HG02571 (cell line): Measurements from ENCODE around the gene ATP6V0E2.
"Not testable (repeated sequence)": the region's sequence is repeated elsewhere in the genome, so short reads cannot be mapped to it uniquely, and the experiment has no call there.

Experiments
- ATAC-seq: cut with Tn5 transposase; IDR thresholded peaks from one replicate; pipeline ENCODE4 v1.9.1; 2021; ENCODE audit warnings: mild to moderate bottlenecking, moderate library complexity; ENCODE audit not compliant: unreplicated experiment

Gene ATP6V0E2

DNA sequence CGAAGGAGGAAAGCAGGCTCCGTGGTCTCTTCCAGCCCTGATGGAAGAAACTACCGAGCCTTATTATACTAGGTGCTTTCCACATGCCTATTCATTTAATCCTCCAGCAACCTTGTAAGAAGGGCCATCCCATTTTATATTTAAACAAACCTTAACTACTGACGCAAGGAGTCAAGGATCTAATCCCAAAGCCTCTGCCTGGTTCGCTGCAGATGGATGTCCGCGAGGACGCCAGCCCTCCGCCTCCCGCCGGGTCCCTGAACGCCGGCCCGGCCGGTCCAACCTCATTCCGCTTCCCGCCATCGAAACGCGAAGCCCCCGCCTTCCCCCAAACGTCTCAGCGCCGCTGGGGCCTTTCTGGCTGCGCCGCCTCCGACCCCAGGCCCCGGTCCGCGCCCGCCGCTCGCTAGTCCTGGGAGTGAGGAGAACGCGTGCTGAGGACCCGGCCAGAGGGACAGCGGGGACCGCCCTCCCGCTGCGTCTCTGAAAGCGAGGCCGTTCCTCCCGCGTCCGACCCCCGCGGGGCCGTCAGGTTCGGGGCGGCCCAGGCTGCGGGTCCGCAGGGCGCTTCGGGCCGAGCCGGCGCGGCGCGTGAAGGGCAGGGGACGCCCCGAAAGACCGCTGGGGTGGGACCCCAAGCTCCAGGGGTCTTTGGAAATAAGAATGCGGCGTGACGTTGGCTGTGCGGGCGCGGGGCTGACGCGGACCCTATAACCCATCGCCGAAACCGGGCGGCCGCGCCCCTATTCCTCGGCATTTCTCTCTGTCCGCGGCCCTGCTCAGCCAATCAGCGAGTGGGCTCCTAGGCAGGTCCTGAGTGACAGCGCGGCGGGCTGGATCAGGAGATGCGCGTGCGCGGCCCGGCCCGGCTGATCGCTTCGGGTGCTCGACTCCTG, at the start of gene ATP6V0E2:
Gene ATP6V0E2 (plus strand): TSS at position 896 of the 896 bp plus-strand sequence. CDS start 97 bp downstream, outside the sequence.
- peak; percentile 92 for ATAC-seq

DNA sequence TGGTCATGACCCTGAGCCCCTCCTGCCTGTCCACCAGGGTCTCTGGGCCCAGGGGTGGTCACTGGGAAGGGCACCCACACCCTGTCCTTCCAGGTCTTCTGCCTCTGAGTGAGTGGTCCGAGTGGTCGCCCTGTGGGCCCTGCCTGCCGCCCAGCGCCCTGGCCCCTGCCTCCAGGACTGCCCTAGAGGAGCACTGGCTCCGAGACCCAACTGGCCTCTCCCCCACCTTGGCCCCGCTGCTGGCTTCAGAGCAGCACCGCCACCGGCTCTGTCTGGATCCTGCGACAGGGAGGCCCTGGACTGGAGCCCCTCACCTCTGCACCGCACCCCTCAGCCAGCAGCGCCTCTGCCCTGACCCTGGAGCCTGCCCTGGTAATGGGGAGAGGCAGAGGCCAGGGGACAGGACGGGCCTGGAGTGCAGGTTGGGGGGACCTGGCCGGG, 49.4 kb upstream of the ATP6V0E2 start:
- no peak for ATAC-seq

DNA sequence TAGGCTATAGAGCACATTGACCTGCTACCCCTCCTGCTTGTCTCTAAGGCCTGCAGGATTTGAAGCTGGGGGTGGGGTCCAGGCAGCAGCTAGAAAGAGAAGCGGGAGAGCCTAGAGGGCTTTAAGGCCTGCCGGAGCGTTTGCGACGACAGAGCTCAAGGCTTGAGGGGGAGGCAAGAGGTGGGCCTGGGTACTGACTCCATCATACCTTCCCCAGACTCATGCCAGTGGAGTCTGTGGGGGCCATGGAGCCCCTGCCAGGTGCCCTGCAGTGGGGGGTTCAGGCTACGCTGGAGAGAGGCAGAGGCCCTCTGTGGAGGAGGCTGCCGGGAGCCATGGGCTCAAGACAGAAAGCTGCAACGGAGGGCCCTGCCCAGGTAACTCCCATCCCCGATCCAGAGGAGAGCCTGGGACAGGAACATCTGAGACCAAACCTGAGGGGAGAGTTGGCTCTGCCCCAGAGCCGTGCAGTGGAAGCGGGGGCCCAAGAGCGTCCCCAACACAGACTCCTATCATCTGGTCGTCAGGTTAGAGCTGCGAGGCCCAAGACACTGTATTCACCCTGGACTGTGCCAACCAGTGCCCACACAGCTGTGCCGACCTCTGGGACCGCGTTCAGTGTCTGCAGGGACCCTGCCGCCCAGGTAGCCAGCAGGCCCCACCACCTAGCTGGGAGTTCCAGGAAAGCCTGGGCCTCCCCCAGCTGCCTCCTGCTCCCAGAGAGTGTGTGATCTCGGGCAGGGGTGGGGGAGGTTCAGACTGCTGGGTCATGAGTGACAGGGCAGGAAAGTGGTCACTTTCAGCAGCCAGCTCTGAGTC, 48.8 kb upstream of the ATP6V0E2 start:
- ATAC-seq = no peak

DNA sequence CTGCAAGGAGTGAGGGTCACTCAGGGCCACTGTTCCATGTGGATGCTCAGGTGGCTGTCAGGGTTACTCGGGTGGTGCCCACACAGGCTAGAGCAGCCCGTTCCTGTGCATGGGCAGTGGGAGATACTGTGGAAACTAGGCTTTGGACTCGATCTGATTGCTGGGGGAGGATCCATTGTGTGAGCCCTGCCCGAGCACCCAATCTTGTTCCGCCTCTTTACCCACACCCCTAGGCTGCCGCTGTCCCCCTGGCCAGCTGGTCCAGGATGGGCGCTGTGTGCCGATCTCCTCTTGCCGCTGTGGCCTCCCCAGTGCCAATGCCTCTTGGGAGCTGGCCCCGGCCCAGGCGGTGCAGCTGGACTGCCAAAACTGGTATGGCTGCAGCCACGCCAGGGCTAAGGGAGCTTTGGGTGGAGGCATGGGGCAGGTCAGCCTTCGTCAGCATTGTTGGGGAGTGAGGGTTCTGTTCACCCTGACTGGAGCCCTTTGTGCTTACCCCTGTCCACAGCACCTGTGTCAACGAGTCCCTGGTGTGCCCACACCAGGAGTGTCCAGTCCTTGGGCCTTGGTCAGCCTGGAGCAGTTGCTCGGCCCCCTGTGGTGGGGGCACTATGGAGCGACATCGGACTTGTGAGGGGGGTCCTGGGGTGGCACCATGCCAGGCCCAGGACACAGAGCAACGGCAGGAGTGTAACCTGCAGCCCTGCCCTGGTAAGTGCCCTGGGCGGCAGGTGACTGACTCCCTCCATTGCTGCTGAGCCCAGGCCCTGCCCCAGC, 48.0 kb upstream of the ATP6V0E2 start:
- no peak for ATAC-seq

DNA sequence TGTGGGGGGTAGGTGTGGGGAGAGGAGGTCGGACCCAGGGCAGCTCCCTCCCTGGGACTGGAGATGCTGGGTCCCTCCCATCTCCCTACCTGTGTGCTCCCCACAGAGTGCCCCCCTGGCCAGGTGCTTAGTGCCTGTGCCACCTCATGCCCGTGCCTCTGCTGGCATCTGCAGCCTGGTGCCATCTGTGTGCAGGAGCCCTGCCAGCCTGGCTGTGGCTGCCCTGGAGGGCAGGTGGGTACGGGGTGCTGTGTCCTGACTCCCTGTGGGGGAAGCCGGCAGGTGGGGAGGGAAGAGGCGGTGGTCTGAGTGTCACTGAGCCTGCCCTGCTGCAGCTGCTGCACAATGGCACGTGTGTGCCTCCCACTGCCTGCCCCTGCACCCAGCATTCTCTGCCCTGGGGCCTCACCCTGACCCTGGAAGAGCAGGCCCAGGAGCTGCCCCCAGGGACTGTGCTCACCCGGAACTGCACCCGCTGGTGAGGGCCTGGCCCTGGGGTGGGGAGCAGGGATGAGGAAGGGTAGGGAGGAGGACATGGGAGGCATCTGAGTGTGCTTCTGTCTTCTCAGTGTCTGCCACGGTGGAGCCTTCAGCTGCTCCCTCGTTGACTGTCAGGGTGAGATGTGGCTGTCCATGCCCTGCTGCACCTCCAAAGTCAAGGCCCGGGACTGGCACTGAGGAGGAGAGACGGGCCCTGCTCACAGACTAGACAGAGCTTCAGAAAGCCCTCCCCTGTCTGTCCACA, 47.3 kb upstream of the ATP6V0E2 start:
- no peak for ATAC-seq

DNA sequence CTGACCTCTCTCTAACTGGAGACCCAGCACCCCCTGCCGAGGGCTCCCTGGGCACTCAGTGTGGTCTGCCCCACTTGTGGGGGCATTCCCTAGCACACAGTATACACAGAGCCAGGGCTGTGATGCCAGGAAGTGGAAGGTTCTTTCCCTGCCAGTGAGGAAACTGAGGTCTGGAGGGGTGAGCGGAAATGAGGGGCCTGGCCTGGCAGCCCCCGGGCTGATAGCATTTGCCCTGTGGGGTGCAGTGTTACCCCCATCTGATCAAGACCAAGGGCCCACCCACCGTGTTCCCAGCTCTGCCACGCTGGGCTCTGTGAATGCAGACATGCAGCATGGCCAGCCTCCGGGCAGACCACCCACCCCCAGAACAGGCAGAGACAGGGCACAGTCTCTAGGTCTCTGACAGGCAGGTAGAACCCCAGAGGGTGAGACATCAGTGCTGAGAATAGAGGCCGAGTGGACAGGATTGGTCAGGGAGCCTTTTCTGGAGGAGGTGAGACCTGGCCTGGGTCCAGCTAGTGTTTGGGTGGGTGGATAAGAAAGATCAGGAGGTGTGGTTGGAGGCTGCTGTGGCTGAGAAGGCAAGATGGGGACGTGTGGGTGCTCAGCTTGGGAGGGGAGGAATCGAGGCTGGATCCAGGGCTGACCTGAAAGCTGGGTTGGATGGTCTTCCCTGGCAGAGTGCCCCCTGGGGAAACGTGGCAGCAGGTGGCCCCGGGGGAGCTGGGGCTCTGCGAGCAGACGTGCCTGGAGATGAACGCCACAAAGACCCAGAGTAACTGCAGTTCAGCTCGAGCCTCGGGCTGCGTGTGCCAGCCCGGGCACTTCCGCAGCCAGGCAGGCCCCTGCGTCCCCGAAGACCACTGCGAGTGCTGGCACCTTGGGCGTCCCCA, 46.4 kb upstream of the ATP6V0E2 start:
- ATAC-seq = no peak

DNA sequence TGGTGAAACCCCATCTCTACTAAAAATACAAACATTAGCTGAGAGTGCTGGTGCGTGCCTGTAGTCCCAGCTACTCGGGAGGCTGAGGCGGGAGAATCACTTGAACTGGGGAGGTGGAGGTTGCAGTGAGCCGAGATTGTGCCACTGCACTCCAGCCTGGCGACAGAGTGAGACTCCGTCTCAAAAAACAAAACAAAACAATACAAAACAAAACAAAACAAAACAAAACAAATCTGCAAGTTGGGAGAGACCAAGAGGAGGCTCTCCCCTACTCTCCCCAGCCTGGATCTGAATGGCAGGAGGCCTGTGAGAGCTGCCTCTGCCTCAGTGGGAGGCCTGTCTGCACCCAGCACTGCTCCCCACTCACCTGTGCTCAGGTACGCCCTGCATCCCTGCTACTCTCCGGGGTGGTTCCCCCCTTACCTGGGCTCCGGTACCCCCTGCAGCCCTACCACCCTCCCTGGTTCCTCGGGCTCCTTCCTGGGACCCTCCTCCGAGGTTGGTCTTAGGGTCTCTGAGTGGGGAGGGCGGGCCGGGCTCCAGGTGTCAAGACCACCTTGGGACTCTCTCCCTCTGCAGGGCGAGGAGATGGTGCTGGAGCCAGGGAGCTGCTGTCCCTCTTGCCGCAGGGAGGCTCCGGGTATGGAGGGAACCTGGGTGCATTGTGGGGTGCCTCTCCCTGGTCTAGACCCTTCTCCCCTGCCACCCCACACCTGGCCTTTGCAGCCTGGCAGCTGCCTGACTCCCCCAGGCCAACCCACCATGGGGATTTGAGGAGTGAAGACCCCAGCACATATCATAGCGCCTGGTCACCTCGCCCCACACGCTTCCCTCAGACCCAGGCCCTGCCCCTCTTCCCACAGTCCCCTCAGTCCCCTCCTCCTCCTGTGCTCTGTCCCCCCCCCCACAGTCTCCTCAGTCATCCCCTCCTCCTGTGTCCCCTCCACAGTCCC, 45.1 kb upstream of the ATP6V0E2 start:
- ATAC-seq = no peak

DNA sequence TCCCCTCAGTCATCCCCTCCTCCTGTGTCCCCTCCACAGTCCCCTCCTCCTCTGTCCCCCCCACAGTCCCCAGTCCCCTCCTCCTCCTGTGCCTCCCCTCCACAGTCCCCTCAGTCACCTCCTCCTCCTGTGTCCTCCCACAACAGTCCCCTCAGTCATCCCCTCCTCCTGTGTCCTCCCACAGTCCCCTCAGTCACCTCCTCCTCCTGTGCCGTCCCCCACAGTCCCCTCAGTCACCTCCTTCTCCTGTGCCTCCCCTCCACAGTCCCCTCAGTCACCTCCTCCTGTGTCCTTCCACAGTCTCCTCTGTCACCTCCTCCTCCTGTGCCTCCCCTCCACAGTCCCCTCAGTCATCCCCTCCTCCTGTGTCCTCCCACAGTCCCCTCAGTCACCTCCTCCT, 43.2 kb upstream of the ATP6V0E2 start:
- not testable (repeated sequence) for ATAC-seq

DNA sequence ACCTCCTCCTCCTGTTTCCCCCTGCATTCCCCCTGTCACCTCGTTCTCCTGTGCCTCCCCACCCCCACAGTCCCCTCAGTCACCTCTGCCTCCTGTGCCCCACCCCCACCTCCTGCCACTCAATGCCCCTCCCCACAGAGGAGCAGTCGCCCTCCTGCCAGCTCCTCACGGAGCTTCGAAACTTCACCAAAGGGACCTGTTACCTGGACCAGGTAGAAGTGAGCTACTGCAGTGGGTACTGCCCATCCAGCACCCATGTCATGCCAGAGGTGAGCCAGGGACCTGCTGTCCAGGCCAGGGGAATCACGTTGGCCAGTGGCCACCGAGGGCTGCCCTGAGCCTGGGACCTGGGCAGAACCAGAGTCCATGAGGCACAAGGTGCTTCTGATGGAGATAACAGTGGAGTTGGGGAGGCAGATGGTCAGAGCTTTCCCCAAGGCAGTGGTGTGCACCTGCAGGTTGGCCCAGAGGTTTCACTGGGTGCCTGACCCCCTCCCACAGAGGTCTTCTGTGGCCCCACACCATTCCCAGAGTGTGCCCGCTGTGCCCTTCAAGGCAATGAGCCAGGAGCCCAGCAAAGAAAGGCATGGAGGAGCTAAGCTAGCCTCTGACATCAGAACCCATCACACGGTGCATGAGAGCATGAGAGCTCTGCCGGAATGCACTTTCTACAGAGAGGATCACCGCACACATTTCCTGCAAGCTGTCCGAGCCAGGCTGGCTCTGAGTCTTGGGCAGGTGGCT, 42.6 kb upstream of the ATP6V0E2 start:
- no peak for ATAC-seq

DNA sequence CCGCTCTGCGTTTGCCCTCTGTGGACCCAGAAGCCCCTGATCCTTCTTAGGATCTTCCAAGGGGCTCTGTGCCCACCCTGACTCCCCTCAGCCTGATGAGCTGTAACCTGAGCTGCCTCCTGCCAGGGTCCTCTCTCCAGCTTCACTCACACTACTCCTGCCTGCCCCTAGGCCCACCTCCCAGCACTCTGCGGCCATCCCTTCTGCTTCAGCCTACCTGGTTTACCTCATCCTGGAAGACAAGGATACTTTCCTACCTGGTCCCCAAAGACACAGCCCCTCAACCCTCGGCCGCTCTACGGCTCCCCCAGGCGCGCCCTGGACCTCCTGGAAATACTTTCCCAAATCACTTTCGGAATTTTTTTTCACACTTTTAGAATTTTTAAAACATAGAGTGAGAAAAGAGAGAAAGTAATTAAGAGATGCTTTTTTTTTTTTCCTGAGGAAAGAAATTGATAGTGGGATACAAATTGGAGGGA, 42.0 kb upstream of the ATP6V0E2 start:
- no peak for ATAC-seq

DNA sequence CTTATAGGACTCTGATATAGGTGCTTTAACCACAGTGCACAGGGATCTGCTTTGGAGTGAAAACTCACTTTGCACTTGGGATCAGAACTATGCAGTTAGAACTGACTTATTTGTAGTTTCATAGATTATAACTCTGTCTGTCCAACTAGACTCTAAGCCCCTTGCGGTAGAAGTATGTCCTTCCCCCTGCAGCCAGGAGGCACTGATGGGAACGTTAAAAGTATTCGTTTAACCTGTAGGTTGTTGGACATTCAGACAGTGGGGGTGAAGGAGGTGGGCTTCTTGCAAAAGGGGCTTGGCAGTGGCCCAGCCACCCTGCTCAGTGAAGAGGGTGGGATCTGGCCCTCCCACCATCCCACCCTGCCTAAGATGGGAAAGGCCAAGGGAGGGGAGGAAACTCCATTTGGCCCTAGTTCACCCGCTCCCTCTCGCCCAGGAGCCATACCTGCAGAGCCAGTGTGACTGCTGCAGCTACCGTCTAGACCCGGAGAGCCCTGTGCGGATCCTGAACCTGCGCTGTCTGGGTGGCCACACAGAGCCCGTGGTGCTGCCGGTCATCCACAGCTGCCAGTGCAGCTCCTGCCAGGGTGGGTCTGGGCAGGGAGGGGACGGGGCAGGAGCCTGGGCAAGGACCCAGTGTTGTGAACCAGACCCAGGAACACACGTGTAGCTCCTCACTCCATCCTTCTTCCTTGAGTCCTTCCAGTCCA, 41.3 kb upstream of the ATP6V0E2 start:
- no peak for ATAC-seq

DNA sequence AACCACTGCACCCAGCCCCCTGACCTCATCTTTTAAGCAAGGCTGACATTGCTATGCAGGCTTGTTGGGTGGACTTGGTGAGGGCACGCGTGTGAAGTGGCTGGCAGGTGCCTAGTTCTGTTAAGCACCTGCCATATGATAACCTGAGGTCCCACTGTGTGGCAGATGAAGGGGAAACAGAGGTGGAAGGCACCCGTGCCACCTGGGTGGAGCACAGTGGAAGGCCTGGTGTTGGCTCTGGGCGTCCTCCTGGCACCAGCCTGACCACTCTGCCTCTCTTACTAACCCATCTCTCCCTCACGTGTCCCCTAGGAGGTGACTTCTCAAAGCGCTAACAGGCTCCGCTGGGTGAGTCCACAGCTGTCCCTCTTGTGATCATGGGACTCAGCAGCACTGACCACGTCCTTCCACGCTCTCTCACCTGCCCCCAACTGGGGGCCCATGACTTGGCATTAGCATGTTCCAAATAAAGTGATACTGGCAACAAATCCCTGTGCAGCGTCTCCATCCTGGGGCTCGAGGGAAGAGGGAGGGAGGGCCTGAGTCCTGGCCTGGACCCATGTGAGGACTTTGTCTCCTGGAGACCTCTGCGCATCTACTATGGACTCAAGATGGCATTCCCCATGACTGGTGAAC, 40.2 kb upstream of the ATP6V0E2 start:
- ATAC-seq = no peak

DNA sequence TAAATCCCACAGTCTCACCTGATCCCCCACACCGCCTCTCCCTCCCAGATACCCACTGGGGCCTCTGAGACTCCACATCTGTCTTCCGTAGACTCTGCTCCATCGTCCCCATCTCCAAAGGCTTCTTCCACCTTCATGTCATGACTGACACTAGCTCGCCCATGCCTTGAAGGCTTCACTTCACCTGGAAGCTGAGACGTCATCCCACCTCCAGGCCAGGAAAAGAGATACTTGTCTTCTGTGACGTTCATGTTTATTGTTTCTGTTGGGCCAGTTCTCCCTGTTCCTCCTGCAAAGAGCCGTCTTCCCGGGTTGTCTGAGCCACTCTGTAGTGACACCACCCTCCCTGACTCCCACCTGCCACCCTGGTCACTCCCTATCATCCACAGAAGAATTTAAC, 39.2 kb upstream of the ATP6V0E2 start:
- no peak for ATAC-seq

DNA sequence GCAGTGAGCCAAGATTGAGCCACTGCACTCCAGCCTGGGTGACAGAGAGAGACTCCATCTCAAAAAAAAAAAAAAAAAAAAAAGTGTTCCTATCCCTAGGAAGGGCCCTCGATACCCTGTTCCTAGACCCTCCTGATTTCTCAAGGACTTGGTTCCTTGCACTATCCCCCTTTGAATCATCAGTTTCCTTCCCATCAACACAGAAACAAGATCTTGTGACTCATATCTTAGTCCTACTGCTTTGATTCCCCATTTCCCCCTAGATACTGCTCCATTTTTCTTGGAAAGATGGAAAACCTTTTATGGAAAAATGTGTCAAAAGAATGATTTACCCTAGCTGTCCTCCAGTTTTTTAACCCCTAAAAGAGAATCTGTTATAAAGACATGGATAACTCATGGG, 37.3 kb upstream of the ATP6V0E2 start:
- ATAC-seq = no peak

DNA sequence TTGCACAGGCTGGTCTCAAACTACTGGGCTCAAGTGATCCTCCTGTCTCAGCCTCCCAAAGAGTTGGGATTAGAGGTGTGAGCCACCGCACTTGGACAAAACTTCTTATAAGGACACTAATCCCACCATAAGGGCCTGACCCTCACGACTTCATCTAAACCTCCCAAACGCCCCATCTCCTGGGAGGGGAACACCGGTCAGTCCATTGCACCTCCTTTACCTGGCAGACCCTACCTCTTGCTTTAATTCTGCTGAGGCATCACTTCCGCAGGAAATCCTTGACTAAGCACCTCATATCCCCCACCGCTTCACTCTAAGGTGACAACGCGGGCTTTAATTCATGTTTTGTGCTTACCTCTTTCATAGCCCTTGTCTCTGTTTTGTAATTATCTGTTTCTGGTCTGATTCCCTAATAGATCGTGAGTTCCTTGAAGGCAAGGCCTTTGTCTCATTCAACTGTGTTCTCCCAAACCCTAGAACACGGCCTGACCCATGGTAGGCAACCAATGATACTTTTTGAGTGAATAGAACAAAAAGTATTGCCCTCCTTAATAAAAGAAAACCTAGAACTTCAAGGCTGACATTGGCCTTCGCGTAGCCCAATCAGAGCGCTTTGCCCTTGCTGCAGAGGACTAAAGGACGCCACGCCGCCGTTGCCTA, 36.1 kb upstream of the ATP6V0E2 start:
- ATAC-seq = no peak
